ENCODE results near the gene KLF3. TPM values are rescaled to one million over a fixed set of nuclear protein-coding genes. Genes with fewer than 3 reads are reported as not detected.

Gene KLF3
- total and polyA plus RNA-seq, 2 of the 8 experiments (the other 6 are each of a cell fraction or from before 2014, with no cell fraction given), result 8.0 to 14.9 TPM

DNA sequence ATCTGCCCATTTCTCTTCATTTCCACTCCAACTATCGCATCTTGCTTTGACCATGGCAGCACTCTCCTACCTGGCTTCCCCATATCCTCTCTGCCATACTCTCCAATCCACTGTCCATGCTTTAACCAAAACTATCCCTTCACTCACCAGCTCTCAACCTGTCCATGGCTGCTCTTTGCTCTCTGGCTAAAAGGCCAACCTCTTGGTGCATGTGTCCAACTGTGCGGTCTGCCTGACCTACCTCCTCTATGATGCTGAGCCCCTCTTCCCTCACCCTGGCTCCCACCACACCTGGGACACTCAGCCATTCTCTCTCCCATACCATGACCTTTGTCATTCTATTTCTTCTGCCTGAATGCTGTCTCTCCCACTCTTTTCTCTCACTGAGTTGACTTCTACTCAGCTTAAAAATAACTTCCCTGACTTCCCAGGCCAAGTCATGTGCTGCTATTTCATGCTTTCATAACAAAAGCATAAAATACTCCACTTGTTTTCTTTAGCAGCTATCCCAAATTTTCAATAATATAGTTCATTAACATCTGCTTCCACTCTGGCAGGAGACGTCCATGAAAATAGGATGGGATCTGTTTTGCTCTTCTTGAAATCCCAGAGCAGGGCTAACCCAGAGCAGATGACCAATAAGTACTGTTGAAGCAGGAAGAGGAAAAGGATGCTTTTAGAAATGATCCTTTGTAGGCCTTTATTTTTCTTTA, 29.8 kb upstream of the KLF3 start:
- Histone ChIP-seq H3K9me3 (ENCODE audit: insufficient read depth in 2 of 2, low read depth in 1 of 2, low read length in 1 of 2) (no peaks in the 10 kb centered on the region), H3K4me1 (replicated peaks in 1 of 4; ENCODE audit: control insufficient read depth in 3 of 4, insufficient read depth in 4 of 4, low read length in 3 of 4) (0 out of 7 replicates have a peak, but pooled peaks cover 0 to 3% (median 0%) of the 10 kb centered on the region in 4 experiments), H3K4me3 (ENCODE audit: extremely low read depth in 1 of 4, insufficient read depth in 2 of 4, low read depth in 3 of 4, low read length in 4 of 4) (no peak overlapping the region), H4K20me1 (replicated peaks in 1 of 2; ENCODE audit: control insufficient read depth in 1 of 2, insufficient read depth in 2 of 2, low read length in 2 of 2) (no peaks in the 10 kb centered on the region), H3K79me2 (ENCODE audit: control insufficient read depth in 1 of 2, insufficient read depth in 2 of 2, low read length in 2 of 2) (no peaks in the 10 kb centered on the region), H3K23ac (ENCODE audit: insufficient read length) (no peak overlapping the region), H2BK20ac (ENCODE audit: low read length) (no peak overlapping the region), H4K8ac (ENCODE audit: extremely low read depth, insufficient read depth, low read length) (no peak overlapping the region), H2AK5ac (ENCODE audit: low read depth, low read length) (peak overlapping the region; percentile 30; the same call in 1 of the 2 replicates), H2BK5ac (ENCODE audit: low read depth, low read length) (0 out of 2 replicates have a peak overlapping the region, but pooled peaks have one; percentile 37), H3K4me2 (ENCODE audit: insufficient read depth in 1 of 2, low read depth in 2 of 2, low read length in 2 of 2) (no peak overlapping the region), H3K36me3 (ENCODE audit: control insufficient read depth in 2 of 4, insufficient read depth in 4 of 4, low read length in 3 of 4) (no peaks in the 10 kb centered on the region), H3K56ac (replicated peaks; ENCODE audit: insufficient read length, low read depth, low read length) (no peak overlapping the region), H4K5ac (ENCODE audit: insufficient read length, low read depth, low read length) (no peak overlapping the region), H3K18ac (ENCODE audit: extremely low read depth, low read length) (no peak overlapping the region), H4K91ac (replicated peaks; ENCODE audit: insufficient read length, low read length) (no peak overlapping the region), H3K23me2 (ENCODE audit: low read depth, low read length) (no peaks in the 10 kb centered on the region), H3K79me1 (ENCODE audit: low read depth, low read length) (no peaks in the 10 kb centered on the region), H3K9ac (replicated peaks in 1 of 4; ENCODE audit: extremely low read depth in 1 of 4, low read depth in 3 of 4, low read length in 3 of 4) (no peak overlapping the region), H2BK120ac (replicated peaks; ENCODE audit: low read depth, low read length) (no peak overlapping the region), H2AFZ (ENCODE audit: low read length) (no peak overlapping the region), H3K4ac (replicated peaks; ENCODE audit: insufficient read length, low read depth, low read length) (no peak overlapping the region), H2BK12ac (ENCODE audit: low read depth, low read length) (no peak overlapping the region), H3K14ac (ENCODE audit: insufficient read length) (no peak overlapping the region), H3K27me3 (replicated peaks in 1 of 4; ENCODE audit: control insufficient read depth in 3 of 4, extremely low read depth in 1 of 4, insufficient read depth in 3 of 4, low read length in 3 of 4) (no peaks in the 10 kb centered on the region), H2BK15ac (ENCODE audit: low read length) (no peak overlapping the region), H3K27ac (ENCODE audit: low read depth, low read length) (no peak overlapping the region)
- no peak for DNase-seq (ENCODE audit: low read depth in 1 of 2, low spot score in 2 of 2)
- WGBS, 2 experiments (ENCODE audit: extremely low coverage in 1 of 2, insufficient coverage in 1 of 2, insufficient read length in 1 of 2, insufficient replicate concordance in 2 of 2, low coverage in 1 of 2, low lambda C conversion rate in 2 of 2, missing lambda C conversion rate in 1 of 2), result 87 to 100% methylated on average over 1 to 3 of the region's 3 CpGs
- FAIRE-seq, result no peak
- CTCF ChIA-PET (ENCODE audit: partially characterized antibody), result interaction anchor here (0.9 to 1.9 kb wide), 2 partner anchors 33 to 41 kb away, joined by 3 to 4 read pairs; no protein-coding TSS in a partner anchor
- POLR2A ChIA-PET (ENCODE audit: partially characterized antibody), result no interaction called here
- TF ChIP-seq NANOG (IDR thresholded peaks at IDR 0.05; ENCODE audit: insufficient read depth, low read depth, low read length, poor library complexity, severe bottlenecking), result no peak
- TF ChIP-seq RAD21 (IDR thresholded peaks at IDR 0.05 in 1 of 2, conservative IDR thresholded peaks at IDR 0.05 in 1 of 2; ENCODE audit: low read depth in 2 of 2, low read length in 2 of 2), result no peak
- TF ChIP-seq PHF8 (conservative IDR thresholded peaks at IDR 0.05; ENCODE audit: low read depth, low read length), result no peak
- no peak for TF ChIP-seq CREB1 (IDR thresholded peaks at IDR 0.05)
- no peak for TF ChIP-seq BACH1 (IDR thresholded peaks at IDR 0.05; ENCODE audit: low read length)
- TF ChIP-seq YY1 (IDR thresholded peaks at IDR 0.05; ENCODE audit: low read depth, low read length), result no peak
